Esophagus muscularis mucosa (tissue), 3 donors: ENCODE data around the gene CELSR1.

Experiments used
- EP300 ChIP-seq: sonication (generic); formaldehyde crosslinking; IDR thresholded peaks from one replicate; pipeline ENCODE4 v1.6.1; 2017; ENCODE audit warnings: antibody characterized with exemption
- TF ChIP-seq, protein P1 (sequence below), 3 experiments: fragments of 200-600 bp in 2 of 3; fragments of 450-650 bp in 1 of 3; sonication (generic) in 2 of 3; IDR thresholded peaks; one replicate each; pipeline ENCODE4 v1.5.1; 2017 to 2019; ENCODE audit warnings: antibody characterized with exemption in 3 of 3, mild to moderate bottlenecking in 2 of 3, moderate library complexity in 1 of 3

GRCh38 chr22:46514592-46515207, 22.7 kb downstream of the CELSR1 start:
- TF ChIP-seq, protein P1, sequence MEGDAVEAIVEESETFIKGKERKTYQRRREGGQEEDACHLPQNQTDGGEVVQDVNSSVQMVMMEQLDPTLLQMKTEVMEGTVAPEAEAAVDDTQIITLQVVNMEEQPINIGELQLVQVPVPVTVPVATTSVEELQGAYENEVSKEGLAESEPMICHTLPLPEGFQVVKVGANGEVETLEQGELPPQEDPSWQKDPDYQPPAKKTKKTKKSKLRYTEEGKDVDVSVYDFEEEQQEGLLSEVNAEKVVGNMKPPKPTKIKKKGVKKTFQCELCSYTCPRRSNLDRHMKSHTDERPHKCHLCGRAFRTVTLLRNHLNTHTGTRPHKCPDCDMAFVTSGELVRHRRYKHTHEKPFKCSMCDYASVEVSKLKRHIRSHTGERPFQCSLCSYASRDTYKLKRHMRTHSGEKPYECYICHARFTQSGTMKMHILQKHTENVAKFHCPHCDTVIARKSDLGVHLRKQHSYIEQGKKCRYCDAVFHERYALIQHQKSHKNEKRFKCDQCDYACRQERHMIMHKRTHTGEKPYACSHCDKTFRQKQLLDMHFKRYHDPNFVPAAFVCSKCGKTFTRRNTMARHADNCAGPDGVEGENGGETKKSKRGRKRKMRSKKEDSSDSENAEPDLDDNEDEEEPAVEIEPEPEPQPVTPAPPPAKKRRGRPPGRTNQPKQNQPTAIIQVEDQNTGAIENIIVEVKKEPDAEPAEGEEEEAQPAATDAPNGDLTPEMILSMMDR (IDR thresholded peaks at IDR 0.05): no peak
- TF ChIP-seq EP300: no peak
